CD14-positive monocyte (primary cell): ENCODE measurements around the gene PSRC1. TPM values are rescaled to one million over a fixed set of nuclear protein-coding genes. Genes with fewer than 3 reads are reported as not detected.

Experiments
- DNase-seq, 3 donors: peaks; one replicate each; pipeline ENCODE4 v3.0.0-alpha.2; 2011 to 2022
- H2AFZ ChIP-seq: 2 replicates; pipeline ENCODE4 v1.6.0; 2012; ENCODE audit warnings: mild to moderate bottlenecking, low read depth, low read length, inconsistent platforms; ENCODE audit not compliant: insufficient read depth, poor library complexity, severe bottlenecking
- H3K27ac ChIP-seq, 2 donors: 1 replicate in 1 of 2; 2 replicates in 1 of 2; pipeline ENCODE4 v1.5.1; 2012 to 2013; ENCODE audit warnings: low read length in 2 of 2, control low read depth in 1 of 2, inconsistent platforms in 1 of 2, low read depth in 1 of 2, mild to moderate bottlenecking in 1 of 2
- H3K27me3 ChIP-seq, 2 donors: one replicate each; pipeline versions ENCODE4 v1.6.0 to v1.6.1; 2011 to 2013; ENCODE audit warnings: low read length in 2 of 2; ENCODE audit not compliant: control insufficient read depth in 2 of 2, insufficient read depth in 2 of 2
- H3K36me3 ChIP-seq, 2 donors: replicated peaks in 1 of 2; 1 replicate in 1 of 2; 2 replicates in 1 of 2; pipeline versions ENCODE4 v1.5.1 to v1.6.1; 2012 to 2013; ENCODE audit warnings: low read length in 2 of 2, control low read depth in 1 of 2, inconsistent platforms in 1 of 2, mild to moderate bottlenecking in 1 of 2; ENCODE audit not compliant: insufficient read depth in 2 of 2, control insufficient read depth in 1 of 2
- H3K4me1 ChIP-seq, 2 donors: 1 replicate in 1 of 2; 2 replicates in 1 of 2; pipeline versions ENCODE4 v1.5.1 to v1.6.1; 2012 to 2013; ENCODE audit warnings: low read length in 2 of 2, control low read depth in 1 of 2, inconsistent platforms in 1 of 2, mild to moderate bottlenecking in 1 of 2, moderate library complexity in 1 of 2; ENCODE audit not compliant: insufficient read depth in 2 of 2, control insufficient read depth in 1 of 2
- H3K4me2 ChIP-seq: replicated peaks from 2 replicates; pipeline ENCODE3; 2012; ENCODE audit warnings: low read length, moderate library complexity, mild to moderate bottlenecking; ENCODE audit not compliant: poor library complexity, severe bottlenecking; ENCODE audit errors: extremely low read depth
- H3K4me3 ChIP-seq, 3 experiments: fragments of 200-600 bp in 1 of 3; sonication (generic) in 1 of 3; replicated peaks in 1 of 3; 1 replicate in 2 of 3; 2 replicates in 1 of 3; pipeline ENCODE4 v1.5.1; 2011 to 2013; ENCODE audit warnings: low read length in 3 of 3, mild to moderate bottlenecking in 3 of 3, control low read depth in 2 of 3, low read depth in 2 of 3, inconsistent platforms in 1 of 3, moderate library complexity in 1 of 3
- H3K79me2 ChIP-seq: 2 replicates; pipeline ENCODE4 v1.6.0; 2012; ENCODE audit warnings: mild to moderate bottlenecking, control low read depth, inconsistent platforms, low read length, moderate library complexity; ENCODE audit not compliant: insufficient read depth
- H3K9ac ChIP-seq: 2 replicates; pipeline ENCODE4 v1.6.0; 2017; ENCODE audit warnings: low read length, mild to moderate bottlenecking; ENCODE audit not compliant: insufficient read depth, poor library complexity, severe bottlenecking
- H3K9me3 ChIP-seq, 2 donors: replicated peaks in 1 of 2; 1 replicate in 1 of 2; 2 replicates in 1 of 2; pipeline versions ENCODE4 v1.5.1 to v1.6.1; 2012 to 2013; ENCODE audit warnings: low read length in 2 of 2, control low read depth in 1 of 2; ENCODE audit not compliant: control insufficient read depth in 1 of 2, insufficient read depth in 1 of 2
- H4K20me1 ChIP-seq: 2 replicates; pipeline ENCODE4 v1.6.0; 2012; ENCODE audit warnings: mild to moderate bottlenecking, low read length, control low read depth, moderate library complexity; ENCODE audit not compliant: insufficient read depth
- H3K27ac Mint-ChIP-seq, 7 donors: one replicate each; pipeline ENCODE4 v1.8.0; 2020; ENCODE audit warnings: mild to moderate bottlenecking in 7 of 7, mixed read lengths in 7 of 7, moderate library complexity in 6 of 7, inconsistent platforms in 2 of 7
- H3K27me3 Mint-ChIP-seq, 3 donors: one replicate each; pipeline ENCODE4 v1.8.0; 2021 to 2022; ENCODE audit warnings: low read depth in 3 of 3, mild to moderate bottlenecking in 3 of 3, mixed read lengths in 3 of 3, moderate library complexity in 3 of 3, inconsistent platforms in 1 of 3
- H3K36me3 Mint-ChIP-seq, 2 donors: one replicate each; pipeline ENCODE4 v1.8.0; 2020; ENCODE audit warnings: mixed read lengths in 2 of 2, inconsistent platforms in 1 of 2, mild to moderate bottlenecking in 1 of 2
- H3K4me1 Mint-ChIP-seq: one replicate; pipeline ENCODE4 v1.8.0; 2020; ENCODE audit warnings: mild to moderate bottlenecking, mixed read lengths
- H3K4me3 Mint-ChIP-seq, 2 donors: one replicate each; pipeline ENCODE4 v1.8.0; 2020; ENCODE audit warnings: mild to moderate bottlenecking in 2 of 2, mixed read lengths in 2 of 2, moderate library complexity in 1 of 2
- H3K9me3 Mint-ChIP-seq, 7 donors: one replicate each; pipeline ENCODE4 v1.8.0; 2020 to 2022; ENCODE audit warnings: mixed read lengths in 7 of 7, mild to moderate bottlenecking in 6 of 7, moderate library complexity in 6 of 7, inconsistent platforms in 2 of 7
- WGBS: methylation state at CpG from one replicate; pipeline ENCODE4 v1.1.5; 2013; ENCODE audit warnings: missing lambda C conversion rate; ENCODE audit not compliant: insufficient coverage; 5-methylcytosine and 5-hydroxymethylcytosine counted together
- intact Hi-C, 2 donors: fragments of 100-400 bp; cut with micrococcal nuclease; formaldehyde crosslinking; loops; one replicate each; pipeline versions ENCODE4 v1.15.0 to v1.15.1; 2023
- polyA plus RNA-seq, 3 donors: library from polyadenylated mRNA; depleted of rRNA in 1 of 3; unstranded in 2 of 3; stranded (reverse) in 1 of 3; fragments of 300-500 nt in 2 of 3; fragments of >200 nt in 1 of 3; fragmentation: Illumina TruSeq in 2 of 3; gene quantifications; 1 replicate in 2 of 3; 2 replicates in 1 of 3; pipeline ENCODE4 v1.2.3, GENCODE V29; 2012 to 2021
- TF ChIP-seq, protein P1 (sequence below): fragments of 200-600 bp; IDR thresholded peaks from one replicate; pipeline ENCODE4 v1.8.0; 2022; ENCODE audit warnings: antibody characterized with exemption, mild to moderate bottlenecking

The PSRC1 gene
- polyA plus RNA-seq, 3 donors = 5.8 to 25.5 (median 7.1) TPM

DNA sequence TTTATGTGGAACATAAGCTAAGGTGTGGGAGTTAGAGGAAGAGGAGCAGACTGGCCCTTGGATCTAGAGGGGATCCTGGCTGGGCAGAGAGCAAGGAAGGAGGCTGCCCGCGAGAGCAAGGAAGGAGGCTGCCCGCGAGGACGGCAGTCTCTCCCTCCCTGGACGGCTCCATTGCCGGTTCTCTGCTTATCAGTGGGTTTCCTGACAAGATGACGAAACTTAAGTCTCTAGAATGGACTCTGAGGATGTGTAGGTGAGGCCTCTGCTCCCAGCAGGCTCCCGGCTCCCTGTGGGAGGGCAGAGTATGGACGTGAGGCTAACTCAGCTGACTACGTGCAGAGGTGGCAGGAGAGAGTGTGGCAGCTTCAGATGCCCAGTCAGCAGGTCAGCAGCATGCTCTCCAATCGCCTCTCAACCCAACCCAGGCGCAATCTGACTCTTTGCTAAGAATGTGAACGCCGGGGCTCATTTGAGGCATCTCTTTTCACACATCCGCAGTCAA, 17.8 kb upstream of the PSRC1 start:
- H3K27me3 ChIP-seq = no peaks in the 10 kb centered on the region
- H3K4me2 ChIP-seq = no peak overlapping the region
- Mint-ChIP-seq H3K4me3 (no peak overlapping the region), H3K4me1 (peaks cover 27% of the 10 kb centered on the region), H3K36me3 (no peaks in the 10 kb centered on the region), H3K27ac (peak overlapping the region in 1 of 7 donors; percentile 40), H3K27me3 (peaks cover 5 to 11% (median 5%) of the 10 kb centered on the region in 3 donors), H3K9me3 (no peaks in the 10 kb centered on the region)
- no peaks in the 10 kb centered on the region for H4K20me1 ChIP-seq
- DNase-seq = no peak
- no peak overlapping the region for H3K27ac ChIP-seq
- no peak overlapping the region for H2AFZ ChIP-seq
- no peaks in the 10 kb centered on the region for H3K79me2 ChIP-seq
- 55% methylated on average over 13 of the region's 16 CpGs for WGBS
- no peak overlapping the region for H3K4me3 ChIP-seq
- peaks cover 17 to 20% of the 10 kb centered on the region in 2 donors for H3K4me1 ChIP-seq
- intact Hi-C loops = loop anchor here in 1 of 2 donors (5.0 kb wide), 1 partner anchor 33 kb away; no protein-coding TSS in a partner anchor
- no peak overlapping the region for H3K9ac ChIP-seq
- no peaks in the 10 kb centered on the region for H3K36me3 ChIP-seq
- H3K9me3 ChIP-seq = no peaks in the 10 kb centered on the region
- TF ChIP-seq, protein P1, sequence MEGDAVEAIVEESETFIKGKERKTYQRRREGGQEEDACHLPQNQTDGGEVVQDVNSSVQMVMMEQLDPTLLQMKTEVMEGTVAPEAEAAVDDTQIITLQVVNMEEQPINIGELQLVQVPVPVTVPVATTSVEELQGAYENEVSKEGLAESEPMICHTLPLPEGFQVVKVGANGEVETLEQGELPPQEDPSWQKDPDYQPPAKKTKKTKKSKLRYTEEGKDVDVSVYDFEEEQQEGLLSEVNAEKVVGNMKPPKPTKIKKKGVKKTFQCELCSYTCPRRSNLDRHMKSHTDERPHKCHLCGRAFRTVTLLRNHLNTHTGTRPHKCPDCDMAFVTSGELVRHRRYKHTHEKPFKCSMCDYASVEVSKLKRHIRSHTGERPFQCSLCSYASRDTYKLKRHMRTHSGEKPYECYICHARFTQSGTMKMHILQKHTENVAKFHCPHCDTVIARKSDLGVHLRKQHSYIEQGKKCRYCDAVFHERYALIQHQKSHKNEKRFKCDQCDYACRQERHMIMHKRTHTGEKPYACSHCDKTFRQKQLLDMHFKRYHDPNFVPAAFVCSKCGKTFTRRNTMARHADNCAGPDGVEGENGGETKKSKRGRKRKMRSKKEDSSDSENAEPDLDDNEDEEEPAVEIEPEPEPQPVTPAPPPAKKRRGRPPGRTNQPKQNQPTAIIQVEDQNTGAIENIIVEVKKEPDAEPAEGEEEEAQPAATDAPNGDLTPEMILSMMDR = no peak

DNA sequence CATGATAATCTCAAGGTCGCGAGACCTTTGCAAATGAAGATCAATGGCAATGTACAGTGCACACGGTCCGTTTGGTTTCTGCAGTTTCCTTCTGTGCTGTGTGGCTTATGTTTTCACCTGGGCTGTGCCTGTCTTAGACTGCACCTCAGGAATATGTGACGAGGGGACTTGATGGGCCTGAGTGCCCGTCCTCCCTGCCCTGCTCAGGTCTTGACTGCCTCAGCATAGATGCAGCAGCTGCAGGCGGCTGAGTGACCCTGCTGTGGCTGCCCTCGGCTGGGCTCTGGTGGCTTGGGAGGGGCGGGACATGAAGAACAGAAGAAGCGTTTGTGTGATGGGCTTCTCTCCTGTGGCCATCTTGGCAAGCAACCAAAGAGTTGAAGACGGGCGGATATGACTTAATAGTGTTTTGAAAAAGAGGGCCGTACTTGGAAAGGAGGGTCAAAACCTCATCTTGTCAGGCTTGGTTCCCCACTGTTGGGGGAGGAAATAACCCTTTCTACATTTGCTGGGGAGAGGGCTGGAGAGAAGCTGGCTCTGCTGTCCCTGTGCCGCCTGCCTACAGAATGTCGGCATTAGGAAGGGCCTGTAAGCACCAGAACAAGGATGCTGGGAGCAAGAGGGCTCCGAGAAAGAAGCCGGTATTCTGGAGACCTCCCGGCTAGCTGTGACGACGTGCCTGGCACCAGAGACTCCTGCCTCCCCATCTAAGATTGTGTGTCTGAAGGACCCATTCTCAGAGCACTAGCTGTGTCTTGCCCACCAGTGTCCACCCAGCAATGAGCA, 16.8 kb upstream of the PSRC1 start:
- no peak overlapping the region for H3K4me3 ChIP-seq
- no peaks in the 10 kb centered on the region for H3K27me3 ChIP-seq
- H3K27ac ChIP-seq = no peak overlapping the region
- Mint-ChIP-seq H3K27ac (peak overlapping the region in 3 of 7 donors; percentile 7 to 70 (median 52)), H3K36me3 (no peaks in the 10 kb centered on the region), H3K4me1 (peaks cover 36% of the 10 kb centered on the region), H3K9me3 (no peaks in the 10 kb centered on the region), H3K4me3 (no peak overlapping the region), H3K27me3 (peaks cover 5 to 11% (median 5%) of the 10 kb centered on the region in 3 donors)
- H3K4me2 ChIP-seq = no peak overlapping the region
- H3K36me3 ChIP-seq = no peaks in the 10 kb centered on the region
- no peaks in the 10 kb centered on the region for H3K79me2 ChIP-seq
- H3K9ac ChIP-seq = no peak overlapping the region
- TF ChIP-seq, protein P1 = no peak
- H3K9me3 ChIP-seq = no peaks in the 10 kb centered on the region
- WGBS = 86% methylated on average over 17 of the region's 20 CpGs
- H2AFZ ChIP-seq = peak overlapping the region; percentile 27
- H3K4me1 ChIP-seq = peaks cover 26 to 30% of the 10 kb centered on the region in 2 donors
- DNase-seq = no peak
- intact Hi-C loops = loop anchor here in 1 of 2 donors (5.0 kb wide), 1 partner anchor 32 kb away; no protein-coding TSS in a partner anchor
- H4K20me1 ChIP-seq = no peaks in the 10 kb centered on the region
